ENCODE data around the gene FPR1. TPM values are rescaled to one million over a fixed set of nuclear protein-coding genes. Genes with fewer than 3 reads are reported as not detected.
A peak's percentile ranks its signal among the peaks of the same experiment; 100 is the strongest.

Gene FPR1
- total RNA-seq, 2 donors from 2014 or later, result 4.4 to 22.7 TPM

DNA sequence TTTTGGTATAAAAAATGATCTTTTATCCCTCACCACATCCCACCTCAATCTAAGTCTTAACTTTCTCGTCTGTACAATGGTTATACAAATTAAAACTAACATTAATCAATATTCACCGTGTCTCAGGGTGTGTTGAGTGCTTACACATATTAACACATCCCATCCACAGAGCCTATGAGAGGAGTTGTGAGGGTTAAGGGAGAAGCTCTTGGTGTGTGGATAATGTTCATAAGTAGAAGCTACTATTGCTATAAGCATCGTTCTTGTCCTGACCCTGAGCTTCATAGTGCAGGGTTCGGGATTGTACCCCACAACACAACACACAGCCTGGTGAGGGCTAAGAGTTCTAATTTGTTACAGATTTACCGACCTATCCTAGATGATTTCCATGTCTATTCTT lies 45.8 kb upstream of the FPR1 start:
- peak overlapping the region; percentile 0 to 94 for H3K27ac ChIP-seq
- H3K4me3 ChIP-seq, result no peak overlapping the region
- peaks cover 0 to 43% of the 10 kb centered on the region in 2 donors for H3K4me1 ChIP-seq
- peaks cover 0 to 4% of the 10 kb centered on the region in 2 donors for H3K9me3 ChIP-seq
- no peak for TF ChIP-seq CTCF (IDR thresholded peaks at IDR 0.05)
- H3K27me3 ChIP-seq, result no peaks in the 10 kb centered on the region
- DNase-seq (ENCODE audit: low spot score), result no peak
- no peaks in the 10 kb centered on the region for H3K36me3 ChIP-seq

GRCh38 chr19:51796195-51796679 lies 44.6 kb upstream of the FPR1 start:
- H3K9me3 ChIP-seq, result peaks cover 0 to 4% of the 10 kb centered on the region in 2 donors
- TF ChIP-seq CTCF (IDR thresholded peaks at IDR 0.05), result no peak
- H3K27me3 ChIP-seq, result no peaks in the 10 kb centered on the region
- H3K4me3 ChIP-seq, result peak overlapping the region in 1 of 2 donors; percentile 23
- no peaks in the 10 kb centered on the region for H3K36me3 ChIP-seq
- peak overlapping the region; percentile 0 to 94 for H3K27ac ChIP-seq
- H3K4me1 ChIP-seq, result peaks cover 0 to 34% of the 10 kb centered on the region in 2 donors
- no peak for DNase-seq (ENCODE audit: low spot score)

- peaks cover 0 to 4% of the 10 kb centered on the region in 2 donors for H3K9me3 ChIP-seq
Observed at GRCh38 chr19:51794885-51795490, 43.3 kb upstream of the FPR1 start, which contains the start of gene FPR3. Gene FPR3, plus strand, starts transcription at chr19:51795157. Its CDS starts 28,592 bp downstream, at chr19:51823749.

GRCh38 chr19:51793994-51794393 lies 42.3 kb upstream of the FPR1 start:
- Histone ChIP-seq H3K27ac (no peak overlapping the region), H3K27me3 (no peaks in the 10 kb centered on the region), H3K36me3 (no peaks in the 10 kb centered on the region), H3K4me1 (peaks cover 0 to 12% of the 10 kb centered on the region in 2 donors), H3K4me3 (no peak overlapping the region), H3K9me3 (peaks cover 0 to 4% of the 10 kb centered on the region in 2 donors)
- no peak for DNase-seq (ENCODE audit: low spot score)
- no peak for TF ChIP-seq CTCF (IDR thresholded peaks at IDR 0.05)

More at GRCh38 chr19:51794885-51795490, 43.3 kb upstream of the FPR1 start, which contains the start of gene FPR3:
- no peaks in the 10 kb centered on the region for H3K36me3 ChIP-seq
- peak within 1 kb of the TSS in 1 of 2 donors; percentile 45 for H3K27ac ChIP-seq
- no peak for TF ChIP-seq CTCF (IDR thresholded peaks at IDR 0.05)
- peaks cover 0 to 22% of the 10 kb centered on the region in 2 donors for H3K4me1 ChIP-seq
- H3K27me3 ChIP-seq, result no peaks in the 10 kb centered on the region
- no peak for DNase-seq (ENCODE audit: low spot score)
- peak within 1 kb of the TSS in 1 of 2 donors; percentile 23 for H3K4me3 ChIP-seq

DNA sequence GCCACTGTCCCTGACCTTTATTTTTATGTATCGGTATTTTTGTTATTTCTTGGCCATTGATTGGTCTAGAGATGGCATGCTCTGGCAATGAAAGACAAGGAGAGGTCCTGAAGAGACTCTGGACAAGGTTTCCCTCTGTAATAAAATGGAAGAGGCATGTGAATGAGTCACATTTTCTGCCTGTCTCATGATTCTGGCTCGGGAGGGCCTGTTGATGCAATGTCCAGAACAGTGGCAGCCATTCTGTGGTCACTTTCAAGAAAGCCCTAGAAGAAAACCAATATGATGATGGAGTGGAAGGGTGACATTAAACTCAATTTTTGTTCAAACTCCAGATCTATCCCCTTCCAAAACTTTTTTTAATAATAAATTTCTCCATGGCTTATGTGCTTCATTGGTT lies 41.3 kb upstream of the FPR1 start:
- Histone ChIP-seq H3K4me1 (peaks cover 0 to under 1% of the 10 kb centered on the region in 2 donors), H3K27ac (no peak overlapping the region)
- TF ChIP-seq CTCF (IDR thresholded peaks at IDR 0.05), result no peak

More for the DNA sequence above, 41.3 kb upstream of the FPR1 start:
- Histone ChIP-seq H3K27me3 (no peaks in the 10 kb centered on the region), H3K36me3 (no peaks in the 10 kb centered on the region), H3K9me3 (peaks cover 0 to 4% of the 10 kb centered on the region in 2 donors), H3K4me3 (no peak overlapping the region)
- no peak for DNase-seq (ENCODE audit: low spot score)

All from right atrium auricular region (tissue), 2 donors.